Measurements from ENCODE around the gene PDZD2.

PDZD2 gene

GRCh38 chr5:31952067-31952466, 313.1 kb downstream of the PDZD2 start:
- H3K9me3 ChIP-seq (ENCODE audit: insufficient read depth, low read depth, low read length) = no peaks in the 10 kb centered on the region
- no peaks in the 10 kb centered on the region for H3K79me2 ChIP-seq (ENCODE audit: control insufficient read depth, insufficient read depth, low read length, poor library complexity)
- no peak overlapping the region for H2BK120ac ChIP-seq (ENCODE audit: insufficient read depth, low read length, poor library complexity)
- H3K4ac ChIP-seq (ENCODE audit: low read depth, low read length) = no peak overlapping the region
- H3K18ac ChIP-seq (ENCODE audit: low read length) = no peak overlapping the region
- no peak overlapping the region for H3K4me2 ChIP-seq (ENCODE audit: low read length)
- H4K91ac ChIP-seq (ENCODE audit: low read depth, low read length) = no peak overlapping the region
- H3K36me3 ChIP-seq (ENCODE audit: control insufficient read depth in 1 of 2, insufficient read depth in 2 of 2, low read length in 2 of 2) = no peaks in the 10 kb centered on the region
- no peak overlapping the region for H3K9ac ChIP-seq (ENCODE audit: low read length)
- no peak overlapping the region for H3K23ac ChIP-seq (ENCODE audit: low read length)
- H3K14ac ChIP-seq (ENCODE audit: low read length) = no peak overlapping the region
- H2AK5ac ChIP-seq (ENCODE audit: low read length) = no peak overlapping the region
- H3K27me3 ChIP-seq (ENCODE audit: insufficient read depth, low read length) = no peaks in the 10 kb centered on the region
- peaks cover 3% of the 10 kb centered on the region in 2 experiments for H3K4me1 ChIP-seq (ENCODE audit: control insufficient read depth in 1 of 2, insufficient read depth in 2 of 2, low read length in 2 of 2)
- H2AFZ ChIP-seq (ENCODE audit: insufficient read depth, low read length, poor library complexity) = no peak overlapping the region
- DNase-seq = no peak
- no peak overlapping the region for H4K8ac ChIP-seq (ENCODE audit: low read depth, low read length)
- H2BK5ac ChIP-seq (ENCODE audit: low read depth, low read length, poor library complexity) = no peak overlapping the region
- no peak overlapping the region for H3K4me3 ChIP-seq (ENCODE audit: low read depth, low read length)
- no peak overlapping the region for H2BK12ac ChIP-seq (ENCODE audit: low read length)
- H4K12ac ChIP-seq (ENCODE audit: low read depth, low read length) = no peak overlapping the region
- H3K79me1 ChIP-seq (ENCODE audit: low read length) = peaks cover 2% of the 10 kb centered on the region
- no peak overlapping the region for H3K27ac ChIP-seq (ENCODE audit: low read depth, low read length)

- no peak overlapping the region for H3K9ac ChIP-seq (ENCODE audit: low read length)
- H3K9me3 ChIP-seq (ENCODE audit: insufficient read depth, low read depth, low read length) = no peaks in the 10 kb centered on the region
- no peak overlapping the region for H3K27ac ChIP-seq (ENCODE audit: low read depth, low read length)
- H3K79me1 ChIP-seq (ENCODE audit: low read length) = no peaks in the 10 kb centered on the region
- no peak overlapping the region for H2BK12ac ChIP-seq (ENCODE audit: low read length)
- no peak overlapping the region for H3K14ac ChIP-seq (ENCODE audit: low read length)
- no peak overlapping the region for H3K23ac ChIP-seq (ENCODE audit: low read length)
- H3K36me3 ChIP-seq (ENCODE audit: control insufficient read depth in 1 of 2, insufficient read depth in 2 of 2, low read length in 2 of 2) = no peaks in the 10 kb centered on the region
- no peaks in the 10 kb centered on the region for H3K4me1 ChIP-seq (ENCODE audit: control insufficient read depth in 1 of 2, insufficient read depth in 2 of 2, low read length in 2 of 2)
- H2AK5ac ChIP-seq (ENCODE audit: low read length) = no peak overlapping the region
- WGBS (ENCODE audit: extremely low coverage, insufficient coverage, insufficient read length) = no CpG with 5 or more reads among the region's 3 CpGs
- H3K27me3 ChIP-seq (ENCODE audit: insufficient read depth, low read length) = no peaks in the 10 kb centered on the region
- no peak overlapping the region for H4K8ac ChIP-seq (ENCODE audit: low read depth, low read length)
- H4K12ac ChIP-seq (ENCODE audit: low read depth, low read length) = no peak overlapping the region
- H3K4me3 ChIP-seq (ENCODE audit: low read depth, low read length) = no peak overlapping the region
- H2BK120ac ChIP-seq (ENCODE audit: insufficient read depth, low read length, poor library complexity) = no peak overlapping the region
- H2AFZ ChIP-seq (ENCODE audit: insufficient read depth, low read length, poor library complexity) = no peak overlapping the region
- no peak overlapping the region for H3K4me2 ChIP-seq (ENCODE audit: low read length)
- H3K18ac ChIP-seq (ENCODE audit: low read length) = no peak overlapping the region
- H4K91ac ChIP-seq (ENCODE audit: low read depth, low read length) = no peak overlapping the region
- H3K4ac ChIP-seq (ENCODE audit: low read depth, low read length) = no peak overlapping the region
- H3K79me2 ChIP-seq (ENCODE audit: control insufficient read depth, insufficient read depth, low read length, poor library complexity) = no peaks in the 10 kb centered on the region
- DNase-seq = no peak
- no peak overlapping the region for H2BK5ac ChIP-seq (ENCODE audit: low read depth, low read length, poor library complexity)
Observed at GRCh38 chr5:31954091-31954490, 315.2 kb downstream of the PDZD2 start.

- H2AK5ac ChIP-seq (ENCODE audit: low read length) = no peak overlapping the region
- peak; percentile 67 to 83 for DNase-seq
- no peak overlapping the region for H4K8ac ChIP-seq (ENCODE audit: low read depth, low read length)
- H2BK120ac ChIP-seq (ENCODE audit: insufficient read depth, low read length, poor library complexity) = no peak overlapping the region
- no peak overlapping the region for H3K4me2 ChIP-seq (ENCODE audit: low read length)
- H3K23ac ChIP-seq (ENCODE audit: low read length) = no peak overlapping the region
- no peak overlapping the region for H2AFZ ChIP-seq (ENCODE audit: insufficient read depth, low read length, poor library complexity)
- WGBS (ENCODE audit: extremely low coverage, insufficient coverage, insufficient read length) = no CpG with 5 or more reads among the region's 9 CpGs
- no peaks in the 10 kb centered on the region for H3K27me3 ChIP-seq (ENCODE audit: insufficient read depth, low read length)
- no peaks in the 10 kb centered on the region for H3K4me1 ChIP-seq (ENCODE audit: control insufficient read depth in 1 of 2, insufficient read depth in 2 of 2, low read length in 2 of 2)
- no peaks in the 10 kb centered on the region for H3K9me3 ChIP-seq (ENCODE audit: insufficient read depth, low read depth, low read length)
- H4K12ac ChIP-seq (ENCODE audit: low read depth, low read length) = no peak overlapping the region
- no peak overlapping the region for H2BK5ac ChIP-seq (ENCODE audit: low read depth, low read length, poor library complexity)
- H3K14ac ChIP-seq (ENCODE audit: low read length) = no peak overlapping the region
- no peaks in the 10 kb centered on the region for H3K79me2 ChIP-seq (ENCODE audit: control insufficient read depth, insufficient read depth, low read length, poor library complexity)
- H4K91ac ChIP-seq (ENCODE audit: low read depth, low read length) = no peak overlapping the region
- H3K18ac ChIP-seq (ENCODE audit: low read length) = no peak overlapping the region
- H3K4me3 ChIP-seq (ENCODE audit: low read depth, low read length) = peak overlapping the region; percentile 40
- H3K79me1 ChIP-seq (ENCODE audit: low read length) = no peaks in the 10 kb centered on the region
- H2BK12ac ChIP-seq (ENCODE audit: low read length) = no peak overlapping the region
- H3K27ac ChIP-seq (ENCODE audit: low read depth, low read length) = no peak overlapping the region
- H3K4ac ChIP-seq (ENCODE audit: low read depth, low read length) = no peak overlapping the region
- no peaks in the 10 kb centered on the region for H3K36me3 ChIP-seq (ENCODE audit: control insufficient read depth in 1 of 2, insufficient read depth in 2 of 2, low read length in 2 of 2)
- no peak overlapping the region for H3K9ac ChIP-seq (ENCODE audit: low read length)
Observed at GRCh38 chr5:31957151-31957550, 318.2 kb downstream of the PDZD2 start.

GRCh38 chr5:31962351-31962751, 323.4 kb downstream of the PDZD2 start:
- H2BK12ac ChIP-seq (ENCODE audit: low read length) = peak overlapping the region; percentile 10
- no peaks in the 10 kb centered on the region for H3K79me1 ChIP-seq (ENCODE audit: low read length)
- H4K12ac ChIP-seq (ENCODE audit: low read depth, low read length) = no peak overlapping the region
- no peak overlapping the region for H3K9ac ChIP-seq (ENCODE audit: low read length)
- H3K14ac ChIP-seq (ENCODE audit: low read length) = no peak overlapping the region
- no CpG with 5 or more reads among the region's 6 CpGs for WGBS (ENCODE audit: extremely low coverage, insufficient coverage, insufficient read length)
- no peaks in the 10 kb centered on the region for H3K79me2 ChIP-seq (ENCODE audit: control insufficient read depth, insufficient read depth, low read length, poor library complexity)
- no peak overlapping the region for H3K23ac ChIP-seq (ENCODE audit: low read length)
- no peak overlapping the region for H2AFZ ChIP-seq (ENCODE audit: insufficient read depth, low read length, poor library complexity)
- no peaks in the 10 kb centered on the region for H3K9me3 ChIP-seq (ENCODE audit: insufficient read depth, low read depth, low read length)
- peaks cover 9 to 16% of the 10 kb centered on the region in 2 experiments for H3K4me1 ChIP-seq (ENCODE audit: control insufficient read depth in 1 of 2, insufficient read depth in 2 of 2, low read length in 2 of 2)
- no peak for DNase-seq
- no peak overlapping the region for H2AK5ac ChIP-seq (ENCODE audit: low read length)
- H3K27ac ChIP-seq (ENCODE audit: low read depth, low read length) = no peak overlapping the region
- H2BK5ac ChIP-seq (ENCODE audit: low read depth, low read length, poor library complexity) = no peak overlapping the region
- H3K18ac ChIP-seq (ENCODE audit: low read length) = peak overlapping the region; percentile 3
- H3K4ac ChIP-seq (ENCODE audit: low read depth, low read length) = no peak overlapping the region
- no peaks in the 10 kb centered on the region for H3K27me3 ChIP-seq (ENCODE audit: insufficient read depth, low read length)
- H3K4me3 ChIP-seq (ENCODE audit: low read depth, low read length) = no peak overlapping the region
- peak overlapping the region; percentile 10 for H4K91ac ChIP-seq (ENCODE audit: low read depth, low read length)
- H4K8ac ChIP-seq (ENCODE audit: low read depth, low read length) = no peak overlapping the region
- no peaks in the 10 kb centered on the region for H3K36me3 ChIP-seq (ENCODE audit: control insufficient read depth in 1 of 2, insufficient read depth in 2 of 2, low read length in 2 of 2)
- H3K4me2 ChIP-seq (ENCODE audit: low read length) = no peak overlapping the region
- no peak overlapping the region for H2BK120ac ChIP-seq (ENCODE audit: insufficient read depth, low read length, poor library complexity)
